Esophagus squamous epithelium (tissue), 4 donors: ENCODE measurements around the gene CDC73.

Experiments
- POLR2A ChIP-seq, 4 donors: fragments of 450-650 bp; IDR thresholded peaks; one replicate each; pipeline ENCODE4 v1.6.1; 2017; ENCODE audit warnings: antibody characterized with exemption in 4 of 4, mild to moderate bottlenecking in 4 of 4, moderate library complexity in 3 of 4
- TF ChIP-seq, protein P1 (sequence below), 6 experiments: fragments of 450-650 bp in 4 of 6; fragments of 200-600 bp in 2 of 6; sonication (generic) in 2 of 6; IDR thresholded peaks; one replicate each; pipeline ENCODE4 v1.5.1; 2016 to 2019; ENCODE audit warnings: antibody characterized with exemption in 6 of 6, mild to moderate bottlenecking in 4 of 6, moderate library complexity in 4 of 6

DNA sequence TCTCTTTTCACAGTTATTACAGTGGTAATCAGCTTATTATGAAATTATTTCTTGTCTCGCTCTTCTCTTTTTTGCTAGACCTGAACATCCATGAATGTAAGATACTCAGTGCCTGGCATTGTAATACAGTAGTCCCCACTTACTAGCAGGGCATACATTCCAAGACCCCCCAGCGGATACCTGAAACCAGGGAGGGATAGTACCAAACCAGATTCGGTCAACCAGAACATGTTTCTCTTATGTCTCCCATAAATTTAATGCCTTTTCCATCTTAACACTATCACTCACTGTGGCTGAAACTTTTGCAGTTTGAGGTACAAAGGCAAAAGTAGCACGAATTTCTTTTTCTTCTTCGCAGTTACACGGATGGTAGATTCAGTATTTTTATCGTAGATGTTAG, 89.2 kb downstream of the CDC73 start:
- TF ChIP-seq, protein P1, sequence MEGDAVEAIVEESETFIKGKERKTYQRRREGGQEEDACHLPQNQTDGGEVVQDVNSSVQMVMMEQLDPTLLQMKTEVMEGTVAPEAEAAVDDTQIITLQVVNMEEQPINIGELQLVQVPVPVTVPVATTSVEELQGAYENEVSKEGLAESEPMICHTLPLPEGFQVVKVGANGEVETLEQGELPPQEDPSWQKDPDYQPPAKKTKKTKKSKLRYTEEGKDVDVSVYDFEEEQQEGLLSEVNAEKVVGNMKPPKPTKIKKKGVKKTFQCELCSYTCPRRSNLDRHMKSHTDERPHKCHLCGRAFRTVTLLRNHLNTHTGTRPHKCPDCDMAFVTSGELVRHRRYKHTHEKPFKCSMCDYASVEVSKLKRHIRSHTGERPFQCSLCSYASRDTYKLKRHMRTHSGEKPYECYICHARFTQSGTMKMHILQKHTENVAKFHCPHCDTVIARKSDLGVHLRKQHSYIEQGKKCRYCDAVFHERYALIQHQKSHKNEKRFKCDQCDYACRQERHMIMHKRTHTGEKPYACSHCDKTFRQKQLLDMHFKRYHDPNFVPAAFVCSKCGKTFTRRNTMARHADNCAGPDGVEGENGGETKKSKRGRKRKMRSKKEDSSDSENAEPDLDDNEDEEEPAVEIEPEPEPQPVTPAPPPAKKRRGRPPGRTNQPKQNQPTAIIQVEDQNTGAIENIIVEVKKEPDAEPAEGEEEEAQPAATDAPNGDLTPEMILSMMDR (IDR thresholded peaks at IDR 0.05) = no peak
- TF ChIP-seq POLR2A (IDR thresholded peaks at IDR 0.05) = no peak
